GM11168 (cell line): ENCODE results near the gene RELCH.

Source experiments
- in situ Hi-C: fragments of 300-500 bp; cut with MboI; formaldehyde crosslinking; loops from one replicate; pipeline ENCODE4 v1.12.0; 2022; ENCODE audit warnings: low sequenced_read_pairs; ENCODE audit not compliant: unreplicated experiment

RELCH gene

GRCh38 chr18:62301322-62301721 is 114.3 kb downstream of the RELCH start:
- in situ Hi-C loops = no loop called here

GRCh38 chr18:62312851-62313250 is 125.8 kb downstream of the RELCH start:
- in situ Hi-C loops = no loop called here

GRCh38 chr18:62318228-62319180 is 131.4 kb downstream of the RELCH start:
- in situ Hi-C loops = no loop called here

GRCh38 chr18:62321201-62321600 is 134.1 kb downstream of the RELCH start:
- in situ Hi-C loops = no loop called here

GRCh38 chr18:62323483-62324180 is 136.6 kb downstream of the RELCH start:
- in situ Hi-C loops = no loop called here

- in situ Hi-C loops = no loop called here
Observed at GRCh38 chr18:62324181-62324828, 137.2 kb downstream of the RELCH start.

- in situ Hi-C loops = no loop called here
Observed at GRCh38 chr18:62324917-62325805, 138.1 kb downstream of the RELCH start, which contains the start of gene TNFRSF11A. Gene TNFRSF11A (plus strand): TSS chr18:62325310. CDS start chr18:62325353, 43 bp downstream.

- in situ Hi-C loops = no loop called here
Observed at GRCh38 chr18:62325806-62326645, 139.0 kb downstream of the RELCH start.

GRCh38 chr18:62326646-62327348 is 139.7 kb downstream of the RELCH start:
- in situ Hi-C loops = no loop called here

- in situ Hi-C loops = no loop called here
Observed at GRCh38 chr18:62327977-62328376, 140.9 kb downstream of the RELCH start.

- in situ Hi-C loops = no loop called here
Observed at GRCh38 chr18:62328586-62329525, 141.8 kb downstream of the RELCH start.

- in situ Hi-C loops = no loop called here
Observed at GRCh38 chr18:62329691-62330454, 142.8 kb downstream of the RELCH start.

- in situ Hi-C loops = no loop called here
Observed at GRCh38 chr18:62330650-62331049, 143.6 kb downstream of the RELCH start.

- in situ Hi-C loops = no loop called here
Observed at GRCh38 chr18:62331581-62332356, 144.7 kb downstream of the RELCH start.

- in situ Hi-C loops = no loop called here
Observed at GRCh38 chr18:62332431-62332830, 145.4 kb downstream of the RELCH start.
